Stimulated activated CD4-positive, alpha-beta T cell treated with anti-CD3 and anti-CD28 coated beads, Interleukin-2, amount 100 ng/mL, for 48 hours (primary cell): ENCODE data around the gene HOXB2.

Experiments used
- DNase-seq, 2 donors: peaks; one replicate each; pipeline ENCODE4 v3.0.0-alpha.2; 2020

Gene HOXB2

GRCh38 chr17:48578616-48579470 lies 33.9 kb upstream of the HOXB2 start:
- peak in 1 of 2 donors; percentile 28 for DNase-seq

GRCh38 chr17:48577946-48578615 lies 33.2 kb upstream of the HOXB2 start, which contains the start of gene HOXB4:
TSS of gene HOXB4 (minus strand) at chr17:48578350. CDS start at chr17:48578319, 31 bp downstream.
- peak in 1 of 2 donors; percentile 57 for DNase-seq

GRCh38 chr17:48577330-48577945 lies 32.5 kb upstream of the HOXB2 start:
- DNase-seq, result no peak

GRCh38 chr17:48576479-48577309 lies 31.8 kb upstream of the HOXB2 start:
- DNase-seq, result no peak

GRCh38 chr17:48575673-48576478 lies 31.0 kb upstream of the HOXB2 start:
- no peak for DNase-seq

GRCh38 chr17:48575066-48575582 lies 30.2 kb upstream of the HOXB2 start:
- no peak for DNase-seq

GRCh38 chr17:48574505-48575065 lies 29.7 kb upstream of the HOXB2 start:
- DNase-seq, result no peak

- no peak for DNase-seq
These were observed 27.0 kb upstream of the HOXB2 start for GRCh38 chr17:48571826-48572417.

- no peak for DNase-seq
These were observed 26.3 kb upstream of the HOXB2 start for GRCh38 chr17:48571024-48571818.

GRCh38 chr17:48570325-48571023 lies 25.6 kb upstream of the HOXB2 start:
- DNase-seq, result no peak

- DNase-seq, result no peak
These were observed 24.9 kb upstream of the HOXB2 start for GRCh38 chr17:48569674-48570324.

GRCh38 chr17:48569240-48569582 lies 24.3 kb upstream of the HOXB2 start:
- no peak for DNase-seq

GRCh38 chr17:48568499-48569239 lies 23.8 kb upstream of the HOXB2 start:
- DNase-seq, result no peak

GRCh38 chr17:48567646-48568354 lies 22.9 kb upstream of the HOXB2 start:
- DNase-seq, result no peak

- no peak for DNase-seq
These were observed 22.3 kb upstream of the HOXB2 start for GRCh38 chr17:48567209-48567608.

- no peak for DNase-seq
These were observed 21.8 kb upstream of the HOXB2 start for GRCh38 chr17:48566717-48567116.

GRCh38 chr17:48565925-48566710 lies 21.2 kb upstream of the HOXB2 start:
- no peak for DNase-seq
